ENCODE data around the gene TAF3.

TAF3 gene

GRCh38 chr10:7813481-7813880, 4.8 kb upstream of the TAF3 start:
- DNase-seq, result no peak

GRCh38 chr10:7817576-7817975, 729 bp upstream of the TAF3 start:
- DNase-seq, result no peak

- DNase-seq, result no peak
These were observed 366 bp upstream of the TAF3 start for GRCh38 chr10:7817984-7818294.

GRCh38 chr10:7819121-7819460, 786 bp downstream of the TAF3 start:
- no peak for DNase-seq

GRCh38 chr10:7824251-7824650, 5.9 kb downstream of the TAF3 start:
- DNase-seq, result no peak

- no peak for DNase-seq
These were observed 8.7 kb downstream of the TAF3 start for GRCh38 chr10:7826971-7827370.

- no peak for DNase-seq
These were observed 11.1 kb downstream of the TAF3 start for GRCh38 chr10:7829289-7829834.

- no peak for DNase-seq
These were observed 13.8 kb downstream of the TAF3 start for GRCh38 chr10:7832060-7832459.

GRCh38 chr10:7833210-7833609, 14.9 kb downstream of the TAF3 start:
- DNase-seq, result no peak

- DNase-seq, result no peak
These were observed 16.0 kb downstream of the TAF3 start for GRCh38 chr10:7834262-7834661.

- DNase-seq, result no peak
These were observed 18.3 kb downstream of the TAF3 start for GRCh38 chr10:7836571-7836970.

- DNase-seq, result no peak
These were observed 28.3 kb downstream of the TAF3 start for GRCh38 chr10:7846591-7846990.

- DNase-seq, result no peak
These were observed 35.0 kb downstream of the TAF3 start for GRCh38 chr10:7853226-7853842.

- no peak for DNase-seq
These were observed 35.6 kb downstream of the TAF3 start for GRCh38 chr10:7853890-7854289.

GRCh38 chr10:7855205-7855604, 36.9 kb downstream of the TAF3 start:
- DNase-seq, result no peak

- DNase-seq, result no peak
These were observed 38.4 kb downstream of the TAF3 start for GRCh38 chr10:7856678-7857077.

GRCh38 chr10:7857262-7857661, 39.0 kb downstream of the TAF3 start:
- DNase-seq, result no peak

- no peak for DNase-seq
These were observed 43.3 kb downstream of the TAF3 start for GRCh38 chr10:7861509-7862120.

GRCh38 chr10:7862121-7862514, 43.8 kb downstream of the TAF3 start:
- DNase-seq, result no peak

- DNase-seq, result no peak
These were observed 47.9 kb downstream of the TAF3 start for GRCh38 chr10:7866176-7866575.

- peak; percentile 17 for DNase-seq
These were observed 53.7 kb downstream of the TAF3 start for GRCh38 chr10:7872041-7872442.

- DNase-seq, result no peak
These were observed 56.6 kb downstream of the TAF3 start for GRCh38 chr10:7874864-7875263.

GRCh38 chr10:7876541-7877127, 58.3 kb downstream of the TAF3 start:
- no peak for DNase-seq

- no peak for DNase-seq
These were observed 62.8 kb downstream of the TAF3 start for GRCh38 chr10:7881119-7881518.

- DNase-seq, result no peak
These were observed 67.8 kb downstream of the TAF3 start for GRCh38 chr10:7886056-7886455.
